Transverse colon (tissue), 4 donors: ENCODE results near the gene FANCL.

Experiments used
- POLR2AphosphoS5 ChIP-seq, 3 donors: sonication (generic); formaldehyde crosslinking; IDR thresholded peaks; one replicate each; pipeline ENCODE4 v1.6.1; 2016; ENCODE audit warnings: antibody characterized with exemption in 3 of 3
- TF ChIP-seq, protein P1 (sequence below), 5 experiments: fragments of 200-600 bp in 3 of 5; fragments of 450-650 bp in 2 of 5; sonication (generic) in 3 of 5; IDR thresholded peaks; 1 replicate in 2 of 5; 2 replicates in 3 of 5; pipeline ENCODE4 v1.5.1; 2016 to 2017; ENCODE audit warnings: antibody characterized with exemption in 5 of 5, inconsistent platforms in 3 of 5, mild to moderate bottlenecking in 2 of 5, moderate library complexity in 1 of 5

DNA sequence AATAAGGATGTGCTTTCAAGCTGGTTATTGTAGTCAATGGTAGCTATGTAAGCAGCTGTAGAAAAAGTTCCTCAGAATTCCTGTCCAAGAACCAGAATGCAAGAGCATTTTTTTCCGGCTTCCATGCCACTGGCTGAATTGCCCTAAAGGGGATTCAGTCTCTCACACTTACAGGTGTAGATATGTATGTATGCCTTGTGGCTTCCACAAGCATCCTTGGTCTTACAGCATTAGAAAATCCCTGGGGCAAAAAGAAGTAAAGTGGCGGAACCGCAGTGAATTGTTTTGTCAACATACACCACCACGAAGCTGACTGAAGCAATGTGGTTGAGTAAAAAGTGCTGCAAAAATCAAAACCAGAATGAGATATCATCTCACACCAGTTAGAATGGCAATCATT, 54.6 kb downstream of the FANCL start:
- TF ChIP-seq, protein P1, sequence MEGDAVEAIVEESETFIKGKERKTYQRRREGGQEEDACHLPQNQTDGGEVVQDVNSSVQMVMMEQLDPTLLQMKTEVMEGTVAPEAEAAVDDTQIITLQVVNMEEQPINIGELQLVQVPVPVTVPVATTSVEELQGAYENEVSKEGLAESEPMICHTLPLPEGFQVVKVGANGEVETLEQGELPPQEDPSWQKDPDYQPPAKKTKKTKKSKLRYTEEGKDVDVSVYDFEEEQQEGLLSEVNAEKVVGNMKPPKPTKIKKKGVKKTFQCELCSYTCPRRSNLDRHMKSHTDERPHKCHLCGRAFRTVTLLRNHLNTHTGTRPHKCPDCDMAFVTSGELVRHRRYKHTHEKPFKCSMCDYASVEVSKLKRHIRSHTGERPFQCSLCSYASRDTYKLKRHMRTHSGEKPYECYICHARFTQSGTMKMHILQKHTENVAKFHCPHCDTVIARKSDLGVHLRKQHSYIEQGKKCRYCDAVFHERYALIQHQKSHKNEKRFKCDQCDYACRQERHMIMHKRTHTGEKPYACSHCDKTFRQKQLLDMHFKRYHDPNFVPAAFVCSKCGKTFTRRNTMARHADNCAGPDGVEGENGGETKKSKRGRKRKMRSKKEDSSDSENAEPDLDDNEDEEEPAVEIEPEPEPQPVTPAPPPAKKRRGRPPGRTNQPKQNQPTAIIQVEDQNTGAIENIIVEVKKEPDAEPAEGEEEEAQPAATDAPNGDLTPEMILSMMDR (IDR thresholded peaks at IDR 0.05), result no peak
- TF ChIP-seq POLR2AphosphoS5 (IDR thresholded peaks at IDR 0.05), result no peak
